ENCODE measurements around the gene FCSK. TPM values are rescaled to one million over a fixed set of nuclear protein-coding genes. Genes with fewer than 3 reads are reported as not detected.

FCSK gene
- total and polyA plus RNA-seq, 2 of the 13 experiments (the other 11 are each of a cell fraction or from before 2014, with no cell fraction given): 9.1 to 19.2 TPM

GRCh38 chr16:70437017-70437581, 17.3 kb upstream of the FCSK start:
- H3K4me3 ChIP-seq (replicated peaks in 1 of 3; ENCODE audit: insufficient read depth in 1 of 3, low read depth in 2 of 3, low read length in 3 of 3): peak overlapping the region; percentile 82 to 92 (median 89)
- peak overlapping the region; percentile 36 for H3K27ac ChIP-seq (ENCODE audit: extremely low read length, insufficient read depth, low read length)
- ATAC-seq (peak; percentile 7), FAIRE-seq (peak; percentile 49), DNase-seq (ENCODE audit: low spot score) (peak; percentile 57)
- peak overlapping the region; percentile 97 for H3K4me2 ChIP-seq (ENCODE audit: low read depth, low read length)
- in situ Hi-C loops (cut with HindIII; ENCODE audit: extremely low pct_ligation_motif_present, low pct_unique_long_range_greater_than_20kb) (no loop called here), intact Hi-C loops (cut with micrococcal nuclease; ENCODE audit: unreplicated experiment) (loop anchor here (1.0 to 5.0 kb wide), 3 partner anchors 9 to 56 kb away; no protein-coding TSS in a partner anchor)
- peaks cover 55% of the 10 kb centered on the region for H3K79me2 ChIP-seq (ENCODE audit: insufficient read depth, low read length)
- ChIA-PET POLR2A (interaction anchor here (0.7 to 8.3 kb wide), 5 partner anchors 8 to 57 kb away, joined by 3 to 78 read pairs (median 61); partner anchors contain the start of gene FCSK), CTCF (ENCODE audit: low intra/inter-chr PET ratio, low total read pairs) (no interaction called here)
- H3K9ac ChIP-seq (ENCODE audit: insufficient read depth, low read depth, low read length): peak overlapping the region; percentile 81
- peaks cover 79% of the 10 kb centered on the region for H3K4me1 ChIP-seq (ENCODE audit: insufficient read depth, low read length)
- no peak overlapping the region for H2AFZ ChIP-seq (ENCODE audit: low read length)
- H3K9me3 ChIP-seq (ENCODE audit: low read length): no peaks in the 10 kb centered on the region
- H3K36me3 ChIP-seq (replicated peaks in 1 of 2; ENCODE audit: control insufficient read depth in 1 of 2, insufficient read depth in 2 of 2, low read length in 2 of 2): peaks cover 7 to 9% of the 10 kb centered on the region in 2 experiments
- no peaks in the 10 kb centered on the region for H4K20me1 ChIP-seq (ENCODE audit: insufficient read depth, low read length)
- TSS peak; percentile 53 for BruUV-seq (replicated peaks)
- no peaks in the 10 kb centered on the region; a peak in 1 of 5 replicates for H3K27me3 ChIP-seq (ENCODE audit: control insufficient read depth in 1 of 2, insufficient read depth in 2 of 2, low read length in 2 of 2)
- WGBS (ENCODE audit: low lambda C conversion rate): 79% methylated on average over 5 of the region's 5 CpGs
- TF ChIP-seq, protein P1, sequence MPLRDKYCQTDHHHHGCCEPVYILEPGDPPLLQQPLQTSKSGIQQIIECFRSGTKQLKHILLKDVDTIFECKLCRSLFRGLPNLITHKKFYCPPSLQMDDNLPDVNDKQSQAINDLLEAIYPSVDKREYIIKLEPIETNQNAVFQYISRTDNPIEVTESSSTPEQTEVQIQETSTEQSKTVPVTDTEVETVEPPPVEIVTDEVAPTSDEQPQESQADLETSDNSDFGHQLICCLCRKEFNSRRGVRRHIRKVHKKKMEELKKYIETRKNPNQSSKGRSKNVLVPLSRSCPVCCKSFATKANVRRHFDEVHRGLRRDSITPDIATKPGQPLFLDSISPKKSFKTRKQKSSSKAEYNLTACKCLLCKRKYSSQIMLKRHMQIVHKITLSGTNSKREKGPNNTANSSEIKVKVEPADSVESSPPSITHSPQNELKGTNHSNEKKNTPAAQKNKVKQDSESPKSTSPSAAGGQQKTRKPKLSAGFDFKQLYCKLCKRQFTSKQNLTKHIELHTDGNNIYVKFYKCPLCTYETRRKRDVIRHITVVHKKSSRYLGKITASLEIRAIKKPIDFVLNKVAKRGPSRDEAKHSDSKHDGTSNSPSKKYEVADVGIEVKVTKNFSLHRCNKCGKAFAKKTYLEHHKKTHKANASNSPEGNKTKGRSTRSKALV (CRISPR knock-in tag; IDR thresholded peaks at IDR 0.05): no peak
- TF ChIP-seq RARG (CRISPR knock-in tag; IDR thresholded peaks at IDR 0.05; ENCODE audit: low read depth) (no peak), RBFOX2 (IDR thresholded peaks at IDR 0.05; ENCODE audit: low read depth, low read length) (no peak), NFIC (IDR thresholded peaks at IDR 0.05; ENCODE audit: low read length) (no peak), GPBP1L1 (CRISPR knock-in tag; IDR thresholded peaks at IDR 0.05) (no peak), EZH2 (conservative IDR thresholded peaks at IDR 0.05; ENCODE audit: low read depth, low read length) (no peak), ZFP82 (CRISPR knock-in tag; IDR thresholded peaks at IDR 0.05; ENCODE audit: borderline replicate concordance) (no peak), ZFY (CRISPR knock-in tag; IDR thresholded peaks at IDR 0.05) (0 out of 2 replicates have a peak, but pooled peaks have one; percentile 37), ZNF207 (IDR thresholded peaks at IDR 0.05; ENCODE audit: borderline replicate concordance) (no peak), SP2 (CRISPR knock-in tag; IDR thresholded peaks at IDR 0.05) (no peak), MED13 (CRISPR knock-in tag; IDR thresholded peaks at IDR 0.05) (no peak), ZNF263 (CRISPR knock-in tag; IDR thresholded peaks at IDR 0.05) (no peak), ARNT (IDR thresholded peaks at IDR 0.05) (no peak), KLF13 (CRISPR knock-in tag; IDR thresholded peaks at IDR 0.05) (no peak), JUND (CRISPR knock-in tag; IDR thresholded peaks at IDR 0.05) (no peak), SPEN (CRISPR knock-in tag; IDR thresholded peaks at IDR 0.05; ENCODE audit: low read depth) (no peak), TEAD3 (CRISPR knock-in tag; optimal IDR thresholded peaks at IDR 0.05; ENCODE audit: borderline replicate concordance) (peak; percentile 44), GATA4 (IDR thresholded peaks at IDR 0.05; ENCODE audit: borderline replicate concordance, low read depth) (no peak), ZNF552 (CRISPR knock-in tag; IDR thresholded peaks at IDR 0.05; ENCODE audit: borderline replicate concordance) (no peak), FOXK1 (CRISPR knock-in tag; IDR thresholded peaks at IDR 0.05; ENCODE audit: borderline replicate concordance, low read depth) (peak; percentile 48; the same call in 1 of the 2 replicates), BRD4 (CRISPR knock-in tag; IDR thresholded peaks at IDR 0.05) (no peak), ZNF589 (CRISPR knock-in tag; conservative IDR thresholded peaks at IDR 0.05) (no peak)

Data from HepG2 (cell line).